GM10248 (cell line): Measurements from ENCODE around the gene RTKN2.

Experiments used
- CTCF ChIA-PET: fragments of 300-600 bp; sonication (Branson Sonifier 250); formaldehyde crosslinking; extraction: SDS; loops from one replicate; lab custom pipeline; 2021; ENCODE audit warnings: antibody characterized with exemption; lab: Yijun Ruan, JAX
- POLR2A ChIA-PET: fragments of 350-650 bp; sonication (Branson Sonifier 250); formaldehyde crosslinking; extraction: SDS; loops from one replicate; lab custom pipeline; 2020; ENCODE audit warnings: antibody characterized with exemption; lab: Yijun Ruan, JAX
- DNase-seq: peaks from one replicate; pipeline ENCODE4 v3.0.0; 2012; ENCODE audit errors: extremely low spot score
- CTCF ChIP-seq: IDR thresholded peaks from 2 replicates; pipeline ENCODE4 v1.5.1; 2012; ENCODE audit warnings: mild to moderate bottlenecking, low read depth; ENCODE audit errors: extremely low read depth, missing control alignments, control extremely low read depth

RTKN2 gene

GRCh38 chr10:62277971-62278370 is 9.3 kb upstream of the RTKN2 start:
- DNase-seq, result no peak
- no peak for TF ChIP-seq CTCF
- CTCF ChIA-PET, result no interaction called here
- POLR2A ChIA-PET, result no interaction called here

- DNase-seq, result no peak
- no peak for TF ChIP-seq CTCF
- ChIA-PET POLR2A (no interaction called here), CTCF (interaction anchor here (0.7 to 2.2 kb wide), 3 partner anchors 12 to 226 kb away, joined by 3 to 7 read pairs (median 4); no protein-coding TSS in a partner anchor)
These were observed 1.4 kb upstream of the RTKN2 start for GRCh38 chr10:62270020-62270419.

GRCh38 chr10:62268027-62268398 is 631 bp downstream of the RTKN2 start:
- POLR2A ChIA-PET, result no interaction called here
- CTCF ChIA-PET, result interaction anchor here (1.2 to 2.2 kb wide), 2 partner anchors 23 to 229 kb away, joined by 4 to 7 read pairs; no protein-coding TSS in a partner anchor
- no peak for TF ChIP-seq CTCF
- peak; percentile 11 for DNase-seq

GRCh38 chr10:62266611-62267010 is 2.0 kb downstream of the RTKN2 start:
- POLR2A ChIA-PET, result no interaction called here

GRCh38 chr10:62266147-62266546 is 2.5 kb downstream of the RTKN2 start:
- no peak for TF ChIP-seq CTCF
- no peak for DNase-seq
- ChIA-PET CTCF (interaction anchor here (0.8 to 2.9 kb wide), 9 partner anchors 14 to 515 kb away, joined by 3 to 10 read pairs (median 3); no protein-coding TSS in a partner anchor), POLR2A (no interaction called here)

More at GRCh38 chr10:62266611-62267010, 2.0 kb downstream of the RTKN2 start:
- CTCF ChIA-PET, result interaction anchor here (0.8 to 2.9 kb wide), 7 partner anchors 15 to 516 kb away, joined by 3 to 10 read pairs (median 3); no protein-coding TSS in a partner anchor
- no peak for TF ChIP-seq CTCF
- DNase-seq, result no peak

GRCh38 chr10:62264702-62265436 is 3.8 kb downstream of the RTKN2 start:
- CTCF ChIA-PET, result interaction anchor here (0.7 to 2.9 kb wide), 21 partner anchors 8 to 893 kb away, joined by 3 to 10 read pairs (median 4); no protein-coding TSS in a partner anchor
- POLR2A ChIA-PET, result no interaction called here
- DNase-seq, result peak; percentile 24
- peak; percentile 52 for TF ChIP-seq CTCF
